Vagina (tissue), 2 donors: Measurements from ENCODE around the gene RALBP1.

Source experiments
- CTCF ChIP-seq, 3 experiments: fragments of 450-650 bp in 2 of 3; fragments of 200-600 bp in 1 of 3; sonication (generic) in 1 of 3; IDR thresholded peaks; one replicate each; pipeline ENCODE4 v1.5.1; 2017 to 2019; ENCODE audit warnings: antibody characterized with exemption in 3 of 3, mild to moderate bottlenecking in 2 of 3, moderate library complexity in 2 of 3
- POLR2AphosphoS5 ChIP-seq, 2 donors: sonication (generic); formaldehyde crosslinking; IDR thresholded peaks; one replicate each; pipeline ENCODE4 v1.9.0; 2017; ENCODE audit warnings: antibody characterized with exemption in 2 of 2, mild to moderate bottlenecking in 2 of 2, low read depth in 1 of 2; ENCODE audit not compliant: insufficient read depth in 1 of 2

GRCh38 chr18:9522952-9523351 is 47.6 kb downstream of the RALBP1 start:
- no peak for TF ChIP-seq CTCF (IDR thresholded peaks at IDR 0.05)
- no peak for TF ChIP-seq POLR2AphosphoS5 (IDR thresholded peaks at IDR 0.05; ENCODE audit: insufficient read depth in 1 of 2, low read depth in 1 of 2)
